Stimulated activated naive CD8-positive, alpha-beta T cell treated with anti-CD3 and anti-CD28 coated beads, Interleukin-15, Interleukin-2, amounts not matched to agents 100 ng/mL and 50 ng/mL, for 24 hours (primary cell): ENCODE data around the gene IQSEC3.

ENCODE experiments used
- H3K27ac Mint-ChIP-seq: one replicate; pipeline ENCODE4 v1.8.0; 2021; ENCODE audit warnings: mild to moderate bottlenecking, mixed read lengths
- H3K27me3 Mint-ChIP-seq: one replicate; pipeline ENCODE4 v1.8.0; 2021; ENCODE audit warnings: mixed read lengths
- H3K36me3 Mint-ChIP-seq: one replicate; pipeline ENCODE4 v1.8.0; 2021; ENCODE audit warnings: low read depth, mixed read lengths
- H3K4me1 Mint-ChIP-seq: one replicate; pipeline ENCODE4 v1.8.0; 2021; ENCODE audit warnings: low read depth, mixed read lengths
- H3K4me3 Mint-ChIP-seq: one replicate; pipeline ENCODE4 v1.8.0; 2021; ENCODE audit warnings: mild to moderate bottlenecking, mixed read lengths
- H3K9me3 Mint-ChIP-seq: one replicate; pipeline ENCODE4 v1.8.0; 2021; ENCODE audit warnings: mixed read lengths

IQSEC3 gene

DNA sequence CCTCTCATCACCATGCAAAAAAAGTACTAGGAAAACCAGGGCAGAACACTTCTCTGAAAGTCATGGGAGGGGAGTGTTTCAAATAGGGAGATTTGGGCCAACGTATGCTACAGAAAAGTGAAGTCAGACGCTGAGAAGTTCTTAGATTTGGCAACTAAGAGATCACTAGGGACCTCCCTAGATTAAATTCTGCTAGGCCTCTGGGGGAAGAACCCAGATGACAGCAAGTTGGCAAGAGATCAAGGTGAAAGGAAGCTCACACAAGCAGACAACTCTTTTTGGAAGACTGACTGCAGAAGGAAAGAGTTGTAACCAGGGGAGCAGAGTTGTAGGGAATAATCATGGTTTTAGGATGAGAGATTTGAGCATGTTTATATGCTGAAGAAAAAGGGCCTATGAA is 20.7 kb downstream of the IQSEC3 start:
- peaks cover 10% of the 10 kb centered on the region for H3K9me3 Mint-ChIP-seq
- no peak overlapping the region for H3K27ac Mint-ChIP-seq
- no peak overlapping the region for H3K4me3 Mint-ChIP-seq
- H3K27me3 Mint-ChIP-seq: peaks cover 1% of the 10 kb centered on the region
- no peaks in the 10 kb centered on the region for H3K4me1 Mint-ChIP-seq
- H3K36me3 Mint-ChIP-seq: no peaks in the 10 kb centered on the region

DNA sequence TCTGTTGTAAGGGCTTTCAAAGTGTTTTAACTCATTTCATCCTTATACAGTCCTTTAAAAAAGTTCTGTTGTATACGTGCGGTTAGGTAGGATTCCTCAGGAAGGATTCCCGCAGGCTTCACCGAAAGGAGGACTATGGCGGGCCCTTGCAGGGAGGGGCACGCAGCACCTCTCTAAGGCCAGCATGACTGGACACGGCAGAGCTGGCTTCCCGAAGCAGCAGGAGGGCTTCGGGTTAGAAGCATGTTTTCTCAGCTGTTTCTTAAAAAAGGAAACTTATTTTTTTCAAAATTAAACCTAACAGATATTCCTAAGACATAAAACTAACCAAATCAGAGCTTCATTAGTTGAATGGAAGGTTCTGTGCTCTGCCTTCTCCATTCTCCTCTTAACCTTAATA is 21.3 kb downstream of the IQSEC3 start:
- Mint-ChIP-seq H3K4me3 (no peak overlapping the region), H3K9me3 (peaks cover 10% of the 10 kb centered on the region), H3K4me1 (no peaks in the 10 kb centered on the region), H3K27ac (no peak overlapping the region), H3K36me3 (no peaks in the 10 kb centered on the region), H3K27me3 (no peaks in the 10 kb centered on the region)

DNA sequence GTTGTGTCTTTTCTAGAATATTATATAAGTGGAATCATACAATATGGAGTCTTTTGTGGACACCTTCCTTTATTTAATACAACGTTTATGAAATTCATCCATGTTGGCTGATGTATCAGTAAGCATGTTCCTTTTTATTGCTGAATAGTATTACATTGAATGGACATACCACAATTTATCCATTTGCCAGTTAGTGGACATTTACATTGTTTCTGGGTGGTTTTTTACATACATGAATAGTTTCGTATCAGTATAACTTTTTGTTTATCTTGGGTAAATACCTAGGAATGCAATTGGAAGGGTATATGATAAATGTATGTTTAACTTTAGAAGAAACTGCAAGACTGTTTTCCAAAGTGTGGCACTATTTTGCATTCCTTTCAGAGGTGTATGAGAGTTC is 23.1 kb downstream of the IQSEC3 start:
- no peaks in the 10 kb centered on the region for H3K36me3 Mint-ChIP-seq
- no peak overlapping the region for H3K27ac Mint-ChIP-seq
- H3K9me3 Mint-ChIP-seq: peaks cover 10% of the 10 kb centered on the region
- peaks cover 3% of the 10 kb centered on the region for H3K27me3 Mint-ChIP-seq
- H3K4me3 Mint-ChIP-seq: no peak overlapping the region
- no peaks in the 10 kb centered on the region for H3K4me1 Mint-ChIP-seq

DNA sequence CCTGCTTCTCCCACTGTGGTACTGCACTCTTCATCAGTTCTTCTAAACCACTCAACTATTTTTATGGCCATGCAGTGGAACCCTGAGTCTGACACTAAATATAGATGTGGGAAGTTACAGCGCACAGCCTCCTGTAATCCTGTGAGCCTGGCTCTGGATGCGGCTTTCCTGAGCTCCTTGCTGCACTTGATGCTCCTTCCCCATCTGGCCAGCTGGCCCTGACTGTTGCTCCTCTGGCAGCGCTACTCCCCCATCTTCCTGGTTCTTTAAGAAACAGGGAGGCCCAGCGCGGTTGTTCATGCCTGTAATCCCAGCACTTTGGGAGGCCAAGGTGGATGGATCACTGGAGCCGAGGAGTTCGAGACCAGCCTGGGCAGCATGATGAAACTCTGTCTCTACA is 24.6 kb downstream of the IQSEC3 start:
- peaks cover 6% of the 10 kb centered on the region for H3K27me3 Mint-ChIP-seq
- H3K4me1 Mint-ChIP-seq: no peaks in the 10 kb centered on the region
- H3K36me3 Mint-ChIP-seq: no peaks in the 10 kb centered on the region
- H3K9me3 Mint-ChIP-seq: peaks cover 10% of the 10 kb centered on the region
- no peak overlapping the region for H3K27ac Mint-ChIP-seq
- H3K4me3 Mint-ChIP-seq: no peak overlapping the region

DNA sequence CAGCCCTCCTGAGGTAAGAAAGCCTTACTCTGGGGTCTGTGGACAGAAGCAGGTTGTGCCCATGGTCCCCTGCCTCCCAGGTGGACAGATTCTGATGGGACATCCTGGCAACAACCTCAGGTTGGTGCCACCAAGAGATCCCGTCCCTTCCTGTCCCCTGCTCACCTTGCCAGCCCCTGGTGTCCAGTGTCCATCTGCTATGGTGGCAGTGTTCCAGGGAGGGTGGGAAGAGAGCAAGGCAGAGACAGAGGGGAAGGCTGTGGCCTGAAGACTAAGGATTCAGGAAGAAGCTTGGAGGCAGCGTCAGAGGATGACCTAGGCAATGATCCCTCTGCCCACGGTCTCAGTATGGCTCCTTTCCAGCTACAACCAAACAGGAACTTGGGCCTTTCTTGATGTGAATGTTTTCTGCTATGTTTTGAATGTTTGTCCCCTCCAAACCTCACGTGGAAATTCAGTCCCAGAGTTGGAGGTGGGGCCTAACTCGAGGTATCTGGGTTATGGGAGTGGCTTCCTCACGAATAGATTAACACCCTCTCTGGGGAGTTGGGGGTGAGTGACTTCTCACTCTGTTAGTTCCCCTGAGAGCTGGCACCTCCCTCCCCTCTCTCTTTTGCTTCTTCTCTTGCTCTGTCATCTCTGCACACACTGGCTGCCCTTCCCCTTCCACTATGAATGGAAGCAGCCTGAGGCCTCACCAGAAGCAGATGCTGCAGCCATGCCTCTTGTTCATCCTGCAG is 26.9 kb downstream of the IQSEC3 start:
- no peaks in the 10 kb centered on the region for H3K4me1 Mint-ChIP-seq
- H3K36me3 Mint-ChIP-seq: no peaks in the 10 kb centered on the region
- no peak overlapping the region for H3K4me3 Mint-ChIP-seq
- H3K27me3 Mint-ChIP-seq: peaks cover 6% of the 10 kb centered on the region
- H3K27ac Mint-ChIP-seq: no peak overlapping the region
- H3K9me3 Mint-ChIP-seq: peaks cover 10% of the 10 kb centered on the region

DNA sequence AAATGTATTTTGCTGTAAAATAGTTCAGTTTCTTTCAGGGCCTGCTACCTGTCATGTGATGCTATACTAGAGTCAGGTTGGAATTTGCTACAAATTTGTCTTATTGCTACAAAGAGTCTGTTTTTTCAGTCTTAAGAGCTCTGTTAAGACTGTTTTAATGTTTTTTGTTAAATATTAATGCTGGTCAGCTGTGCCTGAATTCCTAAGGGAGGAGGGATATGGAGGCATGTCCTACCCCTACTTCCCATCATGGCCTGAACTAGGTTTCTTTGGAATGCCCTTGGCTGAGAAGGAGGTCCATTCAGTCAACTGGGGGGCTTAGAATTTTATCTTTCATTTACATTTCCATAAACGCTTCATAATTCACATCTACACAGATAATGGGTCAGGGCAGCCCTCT is 30.0 kb downstream of the IQSEC3 start:
- no peak overlapping the region for H3K4me3 Mint-ChIP-seq
- H3K36me3 Mint-ChIP-seq: no peaks in the 10 kb centered on the region
- H3K27ac Mint-ChIP-seq: no peak overlapping the region
- no peaks in the 10 kb centered on the region for H3K4me1 Mint-ChIP-seq
- H3K9me3 Mint-ChIP-seq: no peaks in the 10 kb centered on the region
- H3K27me3 Mint-ChIP-seq: peaks cover 16% of the 10 kb centered on the region

DNA sequence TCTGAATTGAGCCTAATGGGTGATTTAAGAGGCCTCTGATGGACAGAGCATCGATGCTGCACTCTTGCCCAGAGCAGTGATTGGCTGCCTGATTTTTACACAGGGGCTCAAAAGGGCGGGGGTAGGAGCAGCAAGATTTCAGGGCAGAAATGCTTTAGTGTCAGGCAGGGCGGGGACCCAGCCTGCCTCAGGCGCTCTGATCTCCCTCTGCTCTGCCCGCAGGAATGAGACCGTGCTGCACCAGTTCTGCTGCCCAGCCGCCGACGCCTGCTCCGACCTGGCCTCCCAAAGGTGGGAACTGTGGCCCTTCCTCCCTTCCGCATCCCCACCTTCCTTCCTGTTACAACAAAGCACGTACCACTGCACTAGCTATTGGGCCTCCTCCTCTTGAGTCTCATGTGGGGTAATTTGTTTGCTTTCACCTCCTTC is 32.4 kb downstream of the IQSEC3 start:
- H3K4me3 Mint-ChIP-seq: no peak overlapping the region
- no peaks in the 10 kb centered on the region for H3K36me3 Mint-ChIP-seq
- peaks cover 2% of the 10 kb centered on the region for H3K9me3 Mint-ChIP-seq
- peaks cover 3% of the 10 kb centered on the region for H3K4me1 Mint-ChIP-seq
- H3K27ac Mint-ChIP-seq: no peak overlapping the region
- H3K27me3 Mint-ChIP-seq: peaks cover 13% of the 10 kb centered on the region

DNA sequence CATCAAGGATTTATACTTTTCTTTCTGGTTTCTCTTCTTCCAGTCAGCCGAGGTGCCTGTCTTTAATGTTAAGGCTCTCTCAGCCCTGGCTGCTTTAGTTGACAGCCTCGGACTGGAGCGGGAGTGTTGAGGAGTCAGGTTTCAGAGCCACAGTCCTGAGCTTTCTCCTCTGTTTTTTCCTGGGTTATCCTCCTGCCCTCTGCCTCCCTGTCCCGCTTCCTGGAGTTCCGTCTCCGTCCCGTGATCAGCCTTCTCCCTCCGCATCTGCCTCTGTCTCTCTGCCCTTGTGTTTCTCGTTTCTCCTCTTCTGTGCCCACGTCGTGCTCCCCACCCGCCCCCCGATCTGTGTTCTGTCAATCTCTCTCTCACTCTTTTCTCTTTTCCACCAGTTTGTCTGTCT is 33.0 kb downstream of the IQSEC3 start:
- peaks cover 13% of the 10 kb centered on the region for H3K27me3 Mint-ChIP-seq
- no peaks in the 10 kb centered on the region for H3K36me3 Mint-ChIP-seq
- H3K27ac Mint-ChIP-seq: no peak overlapping the region
- H3K4me1 Mint-ChIP-seq: peaks cover 6% of the 10 kb centered on the region
- H3K9me3 Mint-ChIP-seq: peaks cover 3% of the 10 kb centered on the region
- no peak overlapping the region for H3K4me3 Mint-ChIP-seq

DNA sequence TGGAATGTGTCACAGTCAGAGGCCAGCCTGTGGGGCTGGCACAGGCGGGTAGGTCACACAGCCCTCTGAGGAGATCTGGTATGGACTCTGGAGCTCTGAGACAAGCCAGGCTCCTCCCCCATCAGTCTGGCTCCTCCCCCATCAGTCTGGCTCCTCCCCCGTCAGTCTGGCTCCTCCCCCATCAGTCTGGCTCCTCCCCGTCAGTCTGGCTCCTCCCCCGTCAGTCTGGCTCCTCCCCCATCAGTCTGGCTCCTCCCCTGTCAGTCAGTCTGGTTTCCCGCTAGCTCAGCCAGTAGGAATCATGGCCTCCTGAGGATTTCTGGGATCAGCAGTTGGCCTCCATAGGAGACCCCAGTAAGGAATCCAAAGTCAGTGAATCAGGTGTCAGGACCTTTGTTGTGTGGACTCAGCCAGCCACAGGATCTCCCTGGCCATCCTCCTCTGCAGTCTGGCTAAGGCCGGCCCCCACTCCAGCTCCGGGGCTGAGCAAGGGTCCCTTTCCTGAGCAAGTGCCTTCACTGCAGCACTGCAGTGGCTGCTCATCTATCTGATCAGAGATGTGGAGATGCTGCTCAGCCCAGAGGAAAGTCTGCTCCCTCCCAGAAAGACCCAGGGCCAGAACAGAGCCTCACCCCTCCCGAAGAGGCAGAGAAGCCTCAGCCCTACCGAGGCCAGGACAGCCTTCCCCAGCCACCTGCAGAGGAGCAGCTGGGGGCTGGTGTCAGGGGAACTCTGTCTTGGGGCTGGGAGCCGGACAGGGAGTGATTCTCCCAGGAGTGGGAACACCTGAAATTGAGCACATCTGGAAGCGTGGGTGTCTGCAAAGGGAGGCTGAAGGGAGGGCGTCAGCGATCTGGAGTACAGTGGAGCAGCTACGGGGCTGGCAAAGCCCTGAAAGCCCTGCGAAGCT is 35.7 kb downstream of the IQSEC3 start:
- H3K4me1 Mint-ChIP-seq: peaks cover 6% of the 10 kb centered on the region
- H3K27me3 Mint-ChIP-seq: peaks cover 10% of the 10 kb centered on the region
- H3K27ac Mint-ChIP-seq: no peak overlapping the region
- no peaks in the 10 kb centered on the region for H3K36me3 Mint-ChIP-seq
- H3K4me3 Mint-ChIP-seq: no peak overlapping the region
- H3K9me3 Mint-ChIP-seq: peaks cover 3% of the 10 kb centered on the region

DNA sequence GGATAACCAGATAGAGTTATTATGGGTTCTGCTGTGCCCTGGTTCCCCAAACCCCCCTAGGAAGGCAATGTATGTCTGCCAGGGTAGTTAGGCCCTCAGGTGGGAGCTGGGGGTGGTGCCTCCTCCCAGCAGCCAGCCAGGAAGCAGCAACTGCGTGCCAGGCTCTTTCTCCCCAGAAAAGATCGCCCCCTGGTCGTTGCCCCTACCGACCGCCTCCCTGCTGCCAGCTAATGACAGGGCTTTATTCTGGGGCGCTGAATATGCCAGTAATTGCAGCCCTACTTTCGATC is 36.3 kb downstream of the IQSEC3 start:
- Mint-ChIP-seq H3K27me3 (peaks cover 10% of the 10 kb centered on the region), H3K4me1 (peaks cover 6% of the 10 kb centered on the region), H3K4me3 (no peak overlapping the region), H3K36me3 (no peaks in the 10 kb centered on the region), H3K27ac (no peak overlapping the region), H3K9me3 (peaks cover 3% of the 10 kb centered on the region)

DNA sequence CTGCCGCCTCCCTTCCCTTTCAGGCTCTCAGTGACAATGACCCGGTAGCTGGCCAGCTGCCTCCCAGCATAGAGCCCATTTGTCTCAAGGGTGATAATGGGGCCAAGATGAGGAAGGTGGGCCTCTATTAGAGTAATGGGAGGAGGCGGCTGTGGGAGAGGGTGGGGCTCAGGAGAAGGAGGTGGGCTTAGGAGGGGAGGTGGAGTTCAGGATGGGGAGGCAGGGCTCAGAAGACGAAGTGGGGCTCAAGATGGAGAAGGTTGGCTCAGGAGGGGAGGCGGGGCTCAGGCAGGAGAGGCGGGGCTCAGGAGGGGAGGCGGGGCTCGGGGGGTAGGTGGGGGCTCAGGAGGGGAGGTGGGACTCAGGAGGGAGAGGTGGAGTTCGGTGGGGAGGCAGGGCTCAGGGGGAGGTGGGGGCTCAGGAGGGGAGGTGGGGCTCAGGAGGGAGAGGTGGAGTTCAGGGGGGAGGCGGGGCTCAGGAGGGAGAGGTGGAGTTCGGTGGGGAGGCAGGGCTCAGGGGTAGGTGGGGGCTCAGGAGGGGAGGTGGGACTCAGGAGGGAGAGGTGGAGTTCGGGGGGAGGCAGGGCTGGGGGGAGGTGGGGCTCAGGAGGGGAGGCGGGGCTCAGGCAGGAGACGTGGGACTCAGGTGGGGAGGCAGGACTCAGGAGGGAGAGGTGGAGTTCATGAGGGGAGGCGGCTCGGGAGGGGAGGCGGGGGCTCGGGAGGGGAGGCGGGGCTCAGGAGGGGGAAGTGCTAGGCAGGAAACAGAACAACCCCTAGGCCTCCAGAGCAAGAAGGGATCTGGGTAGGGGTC is 36.8 kb downstream of the IQSEC3 start:
- Mint-ChIP-seq H3K9me3 (peaks cover 3% of the 10 kb centered on the region), H3K27ac (no peak overlapping the region), H3K4me3 (no peak overlapping the region), H3K36me3 (no peaks in the 10 kb centered on the region), H3K4me1 (peaks cover 6% of the 10 kb centered on the region), H3K27me3 (peaks cover 10% of the 10 kb centered on the region)

DNA sequence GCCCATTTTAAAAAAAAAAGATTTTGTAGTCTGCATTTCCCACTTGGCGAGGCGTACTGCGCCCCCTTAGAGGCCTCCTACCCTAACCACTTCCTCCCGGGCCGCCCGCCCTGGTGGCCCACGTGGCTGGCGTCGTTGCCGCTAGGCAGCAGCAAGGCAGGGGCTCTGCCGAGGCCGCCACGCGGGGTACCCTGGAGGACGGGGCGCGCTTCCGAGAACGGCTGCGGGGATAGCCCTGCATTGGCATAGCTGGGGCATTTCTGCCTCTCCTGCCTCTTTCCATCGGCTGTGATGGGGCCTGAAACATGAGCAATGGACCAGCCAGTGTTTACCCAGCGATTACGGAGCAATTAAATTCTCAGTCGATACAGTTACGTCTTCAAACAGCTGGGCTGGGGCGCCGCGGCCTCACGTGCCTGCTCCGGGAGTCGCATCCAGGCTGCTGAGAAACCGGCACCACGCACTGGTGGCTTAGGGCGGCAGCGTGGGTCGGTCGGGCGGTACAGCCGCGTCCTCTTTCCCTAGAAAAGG is 38.0 kb downstream of the IQSEC3 start:
- Mint-ChIP-seq H3K9me3 (peaks cover 3% of the 10 kb centered on the region), H3K4me3 (no peak overlapping the region), H3K27ac (no peak overlapping the region), H3K4me1 (peaks cover 9% of the 10 kb centered on the region), H3K27me3 (peaks cover 8% of the 10 kb centered on the region), H3K36me3 (no peaks in the 10 kb centered on the region)

DNA sequence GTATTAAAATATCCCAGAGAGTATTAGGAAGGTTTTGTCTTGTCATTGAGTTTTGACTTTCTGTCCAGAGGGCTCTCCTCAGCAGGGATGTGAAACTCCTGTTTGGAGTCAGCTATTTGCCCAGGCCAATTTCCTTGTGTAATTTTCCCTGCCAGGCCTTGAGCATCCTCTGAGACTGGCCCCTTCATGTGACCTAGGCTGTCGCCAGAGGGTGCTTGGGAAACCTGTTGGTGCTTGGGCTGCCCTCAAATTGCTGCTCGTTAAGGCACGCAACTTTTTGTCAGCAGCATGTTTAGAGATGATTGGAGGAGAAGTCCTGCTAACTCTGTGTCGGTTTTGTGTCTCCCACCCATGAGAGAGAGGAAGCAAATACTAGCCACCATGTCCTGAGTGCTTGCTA is 39.1 kb downstream of the IQSEC3 start:
- H3K4me3 Mint-ChIP-seq: no peak overlapping the region
- no peak overlapping the region for H3K27ac Mint-ChIP-seq
- peaks cover 3% of the 10 kb centered on the region for H3K9me3 Mint-ChIP-seq
- no peaks in the 10 kb centered on the region for H3K27me3 Mint-ChIP-seq
- no peaks in the 10 kb centered on the region for H3K36me3 Mint-ChIP-seq
- H3K4me1 Mint-ChIP-seq: peaks cover 15% of the 10 kb centered on the region

DNA sequence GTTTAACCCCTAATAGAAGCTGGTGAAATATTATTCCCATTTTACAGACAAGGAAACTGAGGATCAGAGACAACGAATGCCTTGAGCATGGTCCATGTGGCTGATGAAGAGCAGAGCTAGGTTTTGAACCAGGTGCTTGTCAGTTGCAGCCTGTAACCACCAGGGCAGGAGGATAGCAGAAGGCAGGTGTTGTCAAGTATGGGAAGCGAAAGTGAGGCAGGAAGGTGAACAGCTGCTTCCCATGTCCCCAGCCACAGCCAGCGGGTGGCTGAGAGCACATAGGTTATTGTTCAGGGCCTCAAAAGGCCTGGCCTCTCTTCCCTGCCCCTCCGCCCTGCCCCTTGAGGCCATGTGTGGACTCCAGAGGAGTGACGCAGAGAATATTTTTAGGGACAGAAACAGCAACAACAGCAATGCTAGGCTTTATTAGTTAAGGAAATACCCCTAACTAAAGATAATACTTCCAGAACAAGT is 39.6 kb downstream of the IQSEC3 start:
- Mint-ChIP-seq H3K4me1 (peaks cover 15% of the 10 kb centered on the region), H3K4me3 (no peak overlapping the region), H3K36me3 (no peaks in the 10 kb centered on the region), H3K27ac (no peak overlapping the region), H3K9me3 (peaks cover 3% of the 10 kb centered on the region), H3K27me3 (no peaks in the 10 kb centered on the region)

DNA sequence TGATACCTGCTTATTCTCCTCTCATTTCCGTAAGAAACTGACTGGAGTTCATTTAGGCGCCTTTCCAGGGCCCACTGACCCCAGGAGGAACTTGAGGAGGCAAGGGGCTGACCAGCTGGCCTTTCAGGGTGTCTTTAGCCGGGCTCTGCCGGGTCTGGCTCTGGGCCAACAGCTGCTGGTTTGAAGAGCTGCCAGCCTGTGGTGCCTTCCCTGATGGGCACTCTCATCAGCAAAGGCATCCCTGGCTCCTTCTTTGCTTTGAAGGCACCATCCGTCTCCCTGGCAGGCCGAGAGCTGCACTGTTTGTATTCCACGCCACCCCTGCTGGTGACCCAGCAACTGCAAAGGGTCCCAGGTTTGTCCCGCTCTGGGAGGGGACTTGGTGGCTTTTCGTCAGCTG is 42.0 kb downstream of the IQSEC3 start:
- H3K36me3 Mint-ChIP-seq: no peaks in the 10 kb centered on the region
- H3K27ac Mint-ChIP-seq: no peak overlapping the region
- H3K9me3 Mint-ChIP-seq: peaks cover 3% of the 10 kb centered on the region
- H3K27me3 Mint-ChIP-seq: no peaks in the 10 kb centered on the region
- peaks cover 15% of the 10 kb centered on the region for H3K4me1 Mint-ChIP-seq
- no peak overlapping the region for H3K4me3 Mint-ChIP-seq
